Stimulated activated CD4-positive, alpha-beta T cell treated with anti-CD3 and anti-CD28 coated beads, TNF-alpha, amount 100 ng/mL, for 24 hours (primary cell): ENCODE data around the gene RAD51.
"Not testable (repeated sequence)": the region's sequence is repeated elsewhere in the genome, so short reads cannot be mapped to it uniquely, and the experiment has no call there.

Experiments used
- DNase-seq, 3 experiments: peaks; one replicate each; pipeline ENCODE4 v3.0.0-alpha.2; 2020; ENCODE audit warnings: low read depth in 3 of 3

Gene RAD51

DNA sequence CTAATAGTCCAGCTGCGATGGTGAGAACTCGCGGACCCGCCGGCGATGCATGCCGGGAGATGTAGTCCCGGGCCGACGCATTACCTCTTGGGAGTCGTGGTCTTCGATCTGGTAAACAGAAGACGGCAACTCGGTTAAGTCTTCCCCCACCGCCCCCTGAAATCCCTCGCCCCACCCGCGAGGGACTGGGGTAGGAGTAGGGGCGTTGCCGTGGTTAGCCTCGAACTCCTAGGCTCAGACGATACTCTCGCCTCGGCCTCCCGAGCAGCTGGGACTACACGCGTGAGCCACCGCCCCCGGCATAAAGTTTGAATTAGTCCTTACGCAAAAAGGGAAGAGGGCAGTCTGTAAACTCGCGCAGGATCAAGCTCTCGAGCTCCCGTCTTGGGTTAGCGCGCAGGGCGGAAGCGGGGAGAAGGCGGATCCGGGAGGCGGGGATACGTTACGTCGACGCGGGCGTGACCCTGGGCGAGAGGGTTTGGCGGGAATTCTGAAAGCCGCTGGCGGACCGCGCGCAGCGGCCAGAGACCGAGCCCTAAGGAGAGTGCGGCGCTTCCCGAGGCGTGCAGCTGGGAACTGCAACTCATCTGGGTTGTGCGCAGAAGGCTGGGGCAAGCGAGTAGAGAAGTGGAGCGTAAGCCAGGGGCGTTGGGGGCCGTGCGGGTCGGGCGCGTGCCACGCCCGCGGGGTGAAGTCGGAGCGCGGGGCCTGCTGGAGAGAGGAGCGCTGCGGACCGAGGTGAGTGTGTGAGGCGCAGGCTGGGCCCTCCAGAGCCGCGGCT, at the start of gene RAD51:
TSS of gene RAD51 (plus strand) at position 487 of the 781 bp plus-strand sequence. CDS start 3,585 bp downstream, outside the sequence.
- DNase-seq, result peak; percentile 82 to 92 (median 91)

DNA sequence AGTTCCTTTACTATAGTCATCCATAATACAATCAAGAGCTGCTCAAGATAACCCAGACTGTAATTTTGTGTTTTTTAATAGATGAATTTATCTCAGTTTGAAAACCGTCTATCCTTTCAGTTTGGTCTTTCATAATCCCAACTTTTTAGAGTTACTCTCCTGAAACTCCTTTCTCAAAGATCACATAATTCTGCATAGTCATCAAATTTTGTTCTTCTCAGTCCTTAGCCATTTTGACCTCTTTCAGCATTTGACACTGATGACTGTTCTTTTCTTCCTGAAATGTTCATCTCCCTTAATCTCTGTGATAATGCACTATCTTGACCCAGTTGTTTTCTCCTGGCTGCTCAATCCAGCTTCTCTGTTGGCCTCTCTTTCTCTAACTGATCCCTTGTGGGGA, 47.5 kb upstream of the RAD51 start:
- no peak for DNase-seq

DNA sequence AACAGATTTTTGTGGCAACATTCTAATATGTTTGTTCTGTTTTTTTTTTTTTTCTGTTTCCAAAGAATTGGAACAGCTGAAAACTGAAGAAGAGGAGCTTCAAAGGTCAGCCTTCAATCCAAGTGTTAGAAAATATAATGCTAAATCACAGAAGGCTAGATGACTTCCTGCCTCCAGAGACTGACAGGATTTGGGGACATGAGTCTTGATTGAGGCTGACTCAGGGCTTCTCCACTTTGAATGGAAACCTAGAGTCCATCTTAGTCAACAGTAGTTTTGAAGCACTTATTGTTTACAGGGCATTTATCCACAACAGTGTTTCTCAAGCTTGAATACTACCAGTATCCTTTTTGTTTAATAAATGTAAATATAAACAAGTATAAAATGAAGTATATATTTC, 44.5 kb upstream of the RAD51 start:
- DNase-seq, result no peak

DNA sequence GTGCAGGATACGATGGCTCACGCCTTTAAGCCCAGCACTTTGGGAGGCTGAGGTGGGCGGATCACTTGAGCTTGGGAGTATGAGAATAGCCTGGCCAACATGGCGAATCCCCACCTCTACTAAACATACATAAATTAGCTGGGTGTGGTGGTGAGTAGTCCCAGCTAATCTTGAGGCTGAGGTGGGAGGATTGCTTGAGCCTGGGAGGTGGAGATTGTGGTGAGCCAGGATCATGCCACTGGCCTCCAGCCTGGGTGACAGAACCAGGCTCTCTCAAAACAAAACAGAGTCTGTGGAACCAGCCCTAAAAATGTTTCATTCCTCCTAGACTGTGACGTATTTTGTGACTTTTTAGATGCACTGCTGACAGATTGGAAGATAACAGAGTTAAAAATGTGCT, 34.3 kb upstream of the RAD51 start:
- no peak for DNase-seq

DNA sequence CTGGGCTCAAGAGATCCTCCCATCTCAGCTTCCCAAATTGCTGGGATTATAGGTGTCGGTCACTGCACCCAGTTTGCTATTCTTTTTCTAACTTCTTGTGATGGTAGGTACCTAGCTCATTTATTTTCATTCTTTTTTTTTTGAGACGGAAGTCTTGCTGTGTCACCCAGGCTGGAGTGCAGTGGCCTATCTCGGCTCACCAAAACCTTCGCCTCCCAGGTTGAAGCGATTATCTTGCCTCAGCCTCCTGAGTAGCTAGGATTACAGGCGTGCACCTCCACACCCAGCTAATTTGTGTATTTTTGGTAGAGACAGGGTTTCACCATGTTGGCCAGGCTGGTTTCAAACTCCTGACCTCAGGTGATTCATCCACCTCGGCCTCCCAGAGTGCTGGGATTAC, 30.1 kb upstream of the RAD51 start:
- no peak for DNase-seq

DNA sequence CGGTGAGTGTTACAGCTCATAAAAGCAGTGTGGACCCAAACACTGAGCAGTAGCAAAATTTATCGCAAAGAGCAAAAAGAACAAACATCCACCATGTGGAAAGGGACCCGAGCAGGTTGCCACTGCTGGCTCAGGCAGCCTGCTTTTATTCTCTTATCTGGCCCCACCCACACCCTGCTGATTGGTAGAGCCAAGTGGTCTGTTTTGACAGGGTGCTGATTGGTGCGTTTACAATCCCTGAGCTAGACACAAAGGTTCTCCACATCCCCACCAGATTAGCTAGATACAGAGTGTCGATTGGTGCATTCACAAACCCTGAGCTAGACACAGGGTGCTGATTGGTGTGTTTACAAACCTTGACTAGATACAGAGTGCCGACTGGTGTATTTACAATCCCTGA, 18.7 kb upstream of the RAD51 start:
- DNase-seq, result not testable (repeated sequence)

DNA sequence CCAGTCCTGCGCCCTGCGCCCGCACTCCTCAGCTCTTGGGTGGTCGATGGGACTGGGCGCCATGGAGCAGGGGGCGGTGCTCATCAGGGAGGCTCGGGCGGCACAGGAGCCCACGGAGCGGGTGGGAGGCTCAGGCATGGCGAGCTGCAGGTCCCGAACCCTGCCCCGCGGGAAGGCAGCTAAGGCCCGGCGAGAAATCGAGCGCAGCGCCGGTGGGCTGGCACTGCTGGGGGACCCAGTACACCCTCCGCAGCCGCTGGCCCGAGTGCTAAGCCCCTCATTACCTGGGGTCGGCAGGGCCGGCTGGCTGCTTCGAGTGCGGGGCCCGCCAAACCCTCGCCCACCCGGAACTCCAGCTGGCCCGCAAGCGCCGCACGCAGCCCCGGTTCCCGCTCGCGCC, 18.1 kb upstream of the RAD51 start:
- not testable (repeated sequence) for DNase-seq

DNA sequence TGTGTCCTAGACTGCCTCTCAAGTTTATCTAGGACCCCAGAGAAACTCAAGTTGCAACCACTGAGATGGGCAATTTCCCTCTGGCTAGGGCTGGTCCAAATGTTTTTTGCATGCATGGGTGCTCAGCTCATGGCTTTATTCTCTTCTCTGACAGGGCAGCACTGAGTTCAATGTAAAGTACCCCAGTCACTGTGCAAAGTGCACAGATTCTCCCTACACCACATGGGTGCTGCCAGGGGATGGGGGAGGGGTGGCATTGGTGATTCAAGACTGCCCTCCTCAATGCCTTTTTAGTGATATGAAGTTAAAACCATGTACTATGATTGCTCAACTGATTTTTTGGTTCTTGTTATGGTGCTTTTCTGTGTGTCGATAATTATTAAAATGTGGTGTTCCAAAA, 14.8 kb upstream of the RAD51 start:
- DNase-seq, result no peak

DNA sequence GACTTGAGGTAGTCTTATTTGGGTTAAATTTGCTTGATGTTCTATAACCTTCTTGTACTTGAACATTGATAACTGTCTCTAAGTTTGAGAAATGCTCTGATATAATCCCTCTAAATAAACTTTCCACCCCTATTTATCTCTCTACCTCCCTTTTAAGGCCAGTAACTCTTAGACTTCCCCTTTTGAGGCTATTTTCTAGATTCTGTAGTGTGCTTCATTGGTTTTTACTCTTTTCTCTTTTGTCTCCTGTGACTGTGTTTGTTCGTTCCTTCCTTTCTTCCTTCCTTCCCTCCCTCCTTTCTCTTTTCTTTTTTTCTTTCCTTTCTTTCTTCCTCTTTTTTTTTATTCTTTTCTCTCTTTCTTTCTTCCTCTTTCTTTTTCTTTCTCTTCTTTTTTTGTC, 14.0 kb upstream of the RAD51 start:
- not testable (repeated sequence) for DNase-seq

DNA sequence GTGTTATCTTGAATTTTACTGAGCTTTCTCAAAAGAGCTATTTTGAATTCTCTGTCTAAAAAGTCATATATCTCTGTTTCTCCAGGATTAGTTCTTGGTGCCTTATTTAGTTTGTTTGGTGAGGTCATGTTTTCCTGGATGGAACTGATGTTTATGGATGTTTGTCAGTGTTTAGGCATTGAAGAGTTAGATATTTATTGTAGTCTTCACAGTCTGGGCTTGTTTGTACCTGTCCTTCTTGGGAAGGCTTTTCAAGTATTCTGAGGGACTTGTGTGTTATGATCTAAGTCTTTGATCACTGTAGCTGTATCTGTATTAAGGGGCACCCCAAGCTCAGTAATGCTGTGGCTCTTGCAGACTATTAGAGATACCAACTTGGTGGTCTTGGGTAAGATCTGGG, 10.6 kb upstream of the RAD51 start:
- no peak for DNase-seq

DNA sequence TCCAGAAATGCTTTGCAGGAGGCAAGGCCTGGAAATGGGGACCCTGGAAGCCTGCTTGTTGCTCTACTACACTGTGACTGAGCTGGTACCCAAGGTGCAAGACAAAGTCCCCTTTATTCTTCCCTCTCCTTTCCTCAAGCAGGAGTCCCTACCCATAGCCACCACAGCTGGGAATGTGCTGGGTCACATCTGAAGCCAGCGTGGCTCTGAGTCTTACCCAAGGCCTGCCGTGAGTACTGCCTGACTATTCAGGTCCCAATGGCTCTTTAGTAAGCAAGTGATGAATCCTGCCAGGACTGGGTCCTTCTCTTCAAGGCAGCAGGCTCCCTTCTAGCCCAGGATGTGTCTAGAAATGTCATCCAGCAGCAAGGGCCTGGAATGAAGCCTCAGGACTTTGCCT, 9.6 kb upstream of the RAD51 start:
- no peak for DNase-seq

DNA sequence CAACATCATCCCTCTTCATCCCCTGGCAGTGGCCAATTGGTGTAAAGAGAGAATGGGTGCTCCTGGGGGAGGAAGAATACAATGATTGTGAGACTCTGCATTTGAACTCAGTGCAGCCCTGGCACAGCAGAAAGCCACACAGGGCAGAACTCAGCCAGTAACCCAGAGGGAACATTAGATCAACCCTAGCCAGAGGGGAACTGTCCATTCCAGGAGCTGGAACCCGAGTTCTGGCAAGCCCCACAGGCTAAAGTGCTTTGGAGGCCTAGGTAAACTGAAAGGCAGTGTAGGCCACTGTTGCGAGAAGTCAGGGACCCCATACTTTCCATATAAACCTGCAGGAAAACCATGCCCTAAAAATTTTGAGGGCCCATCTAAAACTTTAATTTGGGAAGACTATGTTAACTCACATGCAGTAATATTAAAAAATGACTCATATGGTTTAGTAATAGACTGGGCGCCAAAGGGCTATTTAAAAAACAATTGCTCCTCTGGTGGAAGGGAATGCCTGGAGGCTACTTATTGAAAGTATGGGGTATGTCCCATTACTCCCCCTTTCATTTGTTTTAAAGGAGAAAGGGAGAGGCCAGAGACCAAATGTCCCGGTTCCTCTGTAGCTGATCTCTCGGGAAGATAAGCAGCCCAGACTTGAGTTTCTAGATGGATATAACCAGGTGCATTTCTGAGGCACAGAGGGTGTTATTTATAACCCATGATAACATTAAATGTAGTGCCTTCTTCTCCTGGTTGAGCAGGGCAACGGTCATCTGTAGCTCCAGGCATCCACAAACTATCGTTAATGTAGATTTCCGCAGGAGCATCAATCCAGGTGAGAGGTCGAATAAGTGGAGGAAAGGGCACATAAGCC, 5.8 kb upstream of the RAD51 start:
- no peak for DNase-seq

DNA sequence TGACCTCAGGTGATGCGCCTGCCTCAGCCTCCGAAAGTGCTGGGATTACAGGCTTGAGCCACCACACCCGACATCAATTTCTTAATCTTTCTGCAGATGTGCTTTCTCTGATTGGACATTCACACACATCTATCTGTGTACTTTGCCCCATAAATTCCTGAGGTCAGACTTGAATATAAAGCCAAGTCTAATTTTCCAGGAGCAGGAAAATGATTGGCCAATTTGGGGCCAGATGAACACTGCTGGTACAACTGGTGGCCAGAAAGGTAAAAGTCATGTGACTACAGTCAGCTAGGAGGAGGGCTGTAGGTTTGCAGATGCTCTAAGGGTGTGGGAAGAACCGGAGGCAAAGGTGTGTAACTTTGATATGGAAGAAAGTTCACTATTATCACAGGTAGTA, 3.2 kb upstream of the RAD51 start:
- no peak for DNase-seq

DNA sequence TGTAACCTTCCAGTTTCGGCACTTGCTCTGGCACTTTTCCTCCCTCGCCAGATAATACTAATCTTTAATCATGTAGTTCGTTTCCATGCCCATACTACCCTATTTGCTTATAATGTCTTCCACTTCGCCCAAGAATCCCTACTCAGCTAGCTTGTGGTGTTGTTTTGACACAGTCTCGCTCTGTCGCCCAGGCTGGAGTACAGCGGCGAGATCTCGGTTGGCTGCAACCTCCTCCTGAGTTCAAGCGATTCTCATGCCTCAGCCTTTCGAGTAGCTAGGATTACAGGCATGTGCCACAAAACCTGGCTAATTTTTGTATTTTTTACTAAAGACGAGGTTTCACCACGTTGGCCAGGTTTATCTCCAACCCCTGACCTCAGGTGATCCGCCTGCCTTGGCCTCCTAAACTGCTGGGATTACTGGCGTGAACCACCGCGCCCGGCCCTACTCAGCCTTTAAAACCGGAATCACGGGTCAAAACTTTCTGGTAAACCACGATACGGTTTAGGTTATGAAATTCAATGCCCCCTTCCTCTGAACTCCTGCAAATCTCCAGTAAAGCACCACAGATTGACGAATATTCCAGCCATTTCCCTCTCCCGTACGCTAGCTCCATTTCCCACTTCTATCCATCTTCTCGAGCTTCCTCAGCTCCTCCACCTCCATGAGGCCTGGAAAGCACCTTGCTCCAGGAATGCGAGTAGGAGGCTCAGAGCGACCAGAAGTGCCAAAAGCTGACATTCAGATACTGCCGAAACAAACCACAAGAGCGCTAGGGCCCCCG, 878 bp upstream of the RAD51 start:
- DNase-seq, result no peak

DNA sequence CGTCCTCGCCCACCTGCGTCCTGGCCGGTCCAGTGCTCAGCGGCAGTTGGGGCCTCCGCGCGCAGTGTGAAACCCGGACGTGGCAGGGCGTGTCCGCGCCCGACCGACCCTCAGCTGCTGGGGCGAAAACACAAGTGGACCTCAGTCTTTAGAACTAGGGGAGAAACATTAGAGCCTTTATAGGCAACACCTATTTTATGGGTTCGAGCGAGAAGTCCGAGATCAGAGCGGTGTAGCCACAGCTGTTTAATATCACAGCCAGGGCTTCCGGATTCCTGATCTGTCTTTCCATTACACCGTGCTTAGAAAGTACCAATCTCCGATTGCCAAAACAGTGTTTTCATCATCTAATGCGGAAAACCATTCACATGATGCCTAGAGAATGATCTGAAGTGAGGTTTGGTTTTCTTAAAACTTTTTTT, 506 bp downstream of the RAD51 start:
- no peak for DNase-seq

DNA sequence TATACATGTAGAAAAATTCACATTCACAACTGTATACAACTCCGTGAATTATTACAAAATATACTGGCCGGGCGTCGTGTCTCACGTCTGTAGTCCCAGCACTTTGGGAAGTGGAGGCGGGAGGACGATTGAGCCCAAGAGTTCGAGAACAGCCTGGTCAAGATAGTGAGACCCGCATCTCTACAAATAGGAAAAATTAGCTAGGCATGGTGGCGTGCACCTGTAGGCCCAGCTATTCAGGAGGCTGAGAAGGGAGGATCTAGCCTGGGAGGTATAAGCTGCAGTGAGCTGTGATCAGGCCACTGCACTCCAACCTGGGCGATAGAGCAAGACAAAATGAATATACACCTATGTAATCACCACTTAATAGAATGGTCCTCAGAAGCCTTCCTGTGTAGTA, 1.3 kb downstream of the RAD51 start:
- no peak for DNase-seq

DNA sequence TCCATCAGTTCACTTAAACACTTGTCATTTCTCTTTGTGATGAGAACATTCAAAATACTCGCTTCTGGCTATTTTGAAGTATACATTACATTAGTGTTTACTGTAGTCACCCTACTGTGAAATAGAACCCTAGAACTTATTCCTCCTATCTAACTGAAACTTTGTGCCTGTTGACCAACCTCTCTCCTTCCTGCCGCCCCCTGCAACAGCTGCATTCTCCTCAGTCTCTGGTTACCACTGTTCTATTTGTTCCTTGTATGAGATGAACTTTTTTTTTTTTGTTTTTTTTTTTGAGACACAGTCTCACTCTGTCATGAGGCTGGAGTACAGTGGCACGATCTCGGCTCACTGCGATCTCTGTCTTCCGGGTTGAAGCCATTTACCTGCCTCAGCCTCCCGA, 2.9 kb downstream of the RAD51 start:
- no peak for DNase-seq

DNA sequence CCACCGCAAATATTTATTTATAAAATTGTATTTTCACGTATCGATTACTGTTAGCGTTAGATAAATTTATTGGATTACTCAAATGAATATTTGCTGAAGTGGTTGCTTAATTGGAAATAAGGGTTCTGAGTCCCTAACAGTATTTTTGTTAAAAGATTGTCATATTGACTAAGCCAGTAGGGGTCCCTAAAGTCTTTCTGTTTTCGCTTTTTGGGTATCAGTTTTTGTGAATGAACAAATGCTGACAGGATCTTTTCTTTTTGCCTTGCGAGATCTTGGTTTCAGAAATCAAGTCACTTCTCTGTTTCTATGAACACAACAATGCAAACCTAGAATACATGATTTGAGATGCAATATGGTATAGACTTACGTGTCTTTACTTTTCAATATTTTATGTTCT, 7.1 kb downstream of the RAD51 start:
- no peak for DNase-seq

DNA sequence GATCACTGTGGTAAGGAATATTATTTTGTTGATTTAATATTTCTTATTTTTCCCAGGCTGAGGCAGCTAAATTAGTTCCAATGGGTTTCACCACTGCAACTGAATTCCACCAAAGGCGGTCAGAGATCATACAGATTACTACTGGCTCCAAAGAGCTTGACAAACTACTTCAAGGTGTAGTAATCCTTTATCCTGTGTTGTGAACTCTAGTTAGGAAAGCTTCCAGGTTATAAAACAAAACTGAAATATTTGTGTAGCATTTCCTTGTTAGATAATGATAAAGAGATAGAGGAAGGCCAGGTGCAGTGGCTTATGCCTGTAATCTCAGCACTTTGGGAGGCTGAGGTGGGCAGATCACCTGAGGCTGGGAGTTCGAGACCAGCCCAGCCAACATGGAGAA, 11.1 kb downstream of the RAD51 start:
- DNase-seq, result no peak

DNA sequence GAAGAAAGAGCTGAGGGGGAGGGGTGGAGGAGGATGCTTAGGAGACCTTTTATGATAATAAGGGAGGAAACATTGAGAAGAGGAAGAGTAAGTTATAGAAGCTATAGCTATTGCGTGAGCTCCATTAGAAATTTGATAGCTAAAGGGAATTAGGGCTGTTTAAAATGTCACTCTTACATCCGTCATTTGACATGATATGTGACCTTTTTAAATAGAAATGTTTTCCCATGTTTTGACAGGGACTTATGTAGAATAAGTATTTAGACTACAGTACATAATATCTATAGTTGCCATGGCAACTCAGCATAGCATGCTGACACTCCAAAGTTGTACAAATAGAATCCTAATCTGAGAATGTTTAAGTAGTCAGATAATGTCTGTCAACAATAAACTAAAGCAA, 19.2 kb downstream of the RAD51 start:
- DNase-seq, result no peak

DNA sequence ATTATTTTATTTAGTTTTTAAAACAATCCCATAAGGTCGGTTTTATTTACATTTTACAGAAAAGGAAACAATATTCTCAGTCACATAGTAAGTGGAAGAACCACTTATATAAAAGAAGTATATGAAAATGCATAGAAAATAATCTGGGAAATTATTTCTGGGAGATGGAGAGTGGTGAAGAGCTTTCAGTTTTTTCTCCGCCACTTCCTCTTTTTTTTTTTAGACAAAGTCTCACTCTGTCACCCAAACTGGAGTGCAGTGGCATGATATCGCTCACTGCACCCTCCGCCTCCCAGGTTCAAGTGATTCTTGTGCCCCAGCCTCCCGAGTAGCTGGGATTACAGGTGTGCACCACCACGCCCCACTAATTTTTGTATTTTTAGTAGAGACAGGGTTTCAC, 21.2 kb downstream of the RAD51 start:
- no peak for DNase-seq

DNA sequence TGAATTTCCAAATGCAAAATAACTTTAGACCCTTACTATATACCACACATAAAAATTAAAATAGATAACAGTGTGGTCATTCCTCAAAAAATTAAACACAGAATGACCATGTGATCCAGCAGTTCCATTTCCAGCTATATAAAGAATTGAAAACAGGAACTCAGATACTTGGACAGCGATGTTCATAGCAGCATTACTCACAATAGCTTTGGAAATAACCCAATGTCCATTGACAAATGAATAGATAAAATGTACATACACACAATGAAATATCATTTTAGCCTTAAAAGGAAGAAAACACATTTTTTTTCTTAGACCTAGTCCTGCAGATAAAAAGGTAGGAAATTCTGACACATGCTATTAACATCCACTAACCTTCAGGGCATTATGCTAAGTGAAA, 26.7 kb downstream of the RAD51 start:
- DNase-seq, result no peak
